DOHH2 (cell line): Measurements from ENCODE around the gene PRDX3.

ENCODE experiments used
- H3F3A ChIP-seq: fragments of 200-600 bp; sonication (generic), shearing (Covaris generic); 2 replicates; pipeline ENCODE4 v1.6.0; 2016; ENCODE audit warnings: antibody characterized with exemption, mild to moderate bottlenecking; ENCODE audit not compliant: control insufficient read depth, insufficient read depth
- H3K27ac ChIP-seq: fragments of 200-600 bp; sonication (generic); 2 replicates; pipeline ENCODE4 v1.5.1; 2014; ENCODE audit warnings: low read depth, mild to moderate bottlenecking, low read length, moderate library complexity
- H3K27me3 ChIP-seq: fragments of 200-600 bp; sonication (generic); 2 replicates; pipeline ENCODE4 v1.6.1; 2014; ENCODE audit warnings: mild to moderate bottlenecking, low read length, mixed read lengths; ENCODE audit not compliant: control insufficient read depth
- H3K36me3 ChIP-seq: fragments of 200-600 bp; sonication (generic); 2 replicates; pipeline ENCODE4 v1.6.1; 2014; ENCODE audit warnings: mild to moderate bottlenecking, low read length, moderate library complexity, mixed read lengths; ENCODE audit not compliant: control insufficient read depth
- H3K4me1 ChIP-seq: fragments of 200-600 bp; sonication (generic); 2 replicates; pipeline ENCODE4 v1.6.1; 2014; ENCODE audit warnings: mild to moderate bottlenecking, low read length, mixed read lengths; ENCODE audit not compliant: control insufficient read depth
- H3K4me2 ChIP-seq: fragments of 200-600 bp; sonication (generic); 2 replicates; pipeline ENCODE4 v1.6.0; 2014; ENCODE audit warnings: mild to moderate bottlenecking, low read length, moderate library complexity
- H3K4me3 ChIP-seq: fragments of 200-600 bp; sonication (generic); 2 replicates; pipeline ENCODE4 v1.5.1; 2014; ENCODE audit warnings: mild to moderate bottlenecking, low read length, mixed read lengths
- H3K79me2 ChIP-seq: fragments of 200-600 bp; sonication (generic); 2 replicates; pipeline ENCODE4 v1.6.1; 2014; ENCODE audit warnings: mild to moderate bottlenecking, low read length, mixed read lengths; ENCODE audit not compliant: control insufficient read depth
- H3K9me2 ChIP-seq: fragments of 200-600 bp; sonication (generic); replicated peaks from 2 replicates; pipeline ENCODE4 v1.6.1; 2014; ENCODE audit warnings: mild to moderate bottlenecking, low read length, mixed read lengths; ENCODE audit not compliant: control insufficient read depth
- H3K9me3 ChIP-seq: fragments of 200-600 bp; sonication (generic); 2 replicates; pipeline ENCODE4 v1.6.1; 2014; ENCODE audit warnings: antibody characterized with exemption, low read length, mixed read lengths; ENCODE audit not compliant: control insufficient read depth, insufficient read depth
- H4K20me1 ChIP-seq: fragments of 200-600 bp; sonication (generic); 2 replicates; pipeline ENCODE4 v1.6.0; 2014; ENCODE audit warnings: low read depth, mild to moderate bottlenecking, antibody characterized with exemption, low read length, moderate library complexity; ENCODE audit not compliant: control insufficient read depth, insufficient read depth
- CTCF ChIP-seq: fragments of 200-600 bp; sonication (generic); IDR thresholded peaks from one replicate; pipeline ENCODE4 v1.5.1; 2014; ENCODE audit warnings: antibody characterized with exemption, mild to moderate bottlenecking, low read depth, low read length; ENCODE audit not compliant: poor library complexity, severe bottlenecking
- EZH2phosphoT487 ChIP-seq: fragments of 200-600 bp; sonication (generic); IDR thresholded peaks from 2 replicates; pipeline ENCODE4 v1.6.1; 2017; ENCODE audit warnings: borderline replicate concordance, mild to moderate bottlenecking, antibody characterized with exemption, low read length, moderate library complexity, mixed read lengths

PRDX3 gene

GRCh38 chr10:119222966-119223386 is 44.4 kb upstream of the PRDX3 start:
- no peaks in the 10 kb centered on the region for H3K9me3 ChIP-seq
- no peaks in the 10 kb centered on the region for H3K79me2 ChIP-seq
- peaks cover 2% of the 10 kb centered on the region; the same call in 1 of the 2 replicates for H3F3A ChIP-seq
- no peaks in the 10 kb centered on the region for H4K20me1 ChIP-seq
- TF ChIP-seq EZH2phosphoT487 (no peak), CTCF (no peak)
- H3K9me2 ChIP-seq, result no peaks in the 10 kb centered on the region
- H3K4me2 ChIP-seq, result no peak overlapping the region
- H3K27me3 ChIP-seq, result peaks cover 17% of the 10 kb centered on the region
- no peaks in the 10 kb centered on the region for H3K36me3 ChIP-seq
- H3K27ac ChIP-seq, result no peak overlapping the region
- no peak overlapping the region for H3K4me3 ChIP-seq
- H3K4me1 ChIP-seq, result no peaks in the 10 kb centered on the region

GRCh38 chr10:119222537-119222936 is 43.9 kb upstream of the PRDX3 start:
- no peaks in the 10 kb centered on the region for H3K79me2 ChIP-seq

GRCh38 chr10:119221666-119222065 is 43.1 kb upstream of the PRDX3 start:
- H3K9me3 ChIP-seq, result no peaks in the 10 kb centered on the region
- H3K4me3 ChIP-seq, result no peak overlapping the region
- peaks cover 17% of the 10 kb centered on the region for H3K27me3 ChIP-seq
- TF ChIP-seq EZH2phosphoT487 (no peak), CTCF (no peak)
- peaks cover 2% of the 10 kb centered on the region; the same call in 1 of the 2 replicates for H3F3A ChIP-seq
- no peaks in the 10 kb centered on the region for H3K4me1 ChIP-seq
- no peak overlapping the region for H3K4me2 ChIP-seq
- H3K27ac ChIP-seq, result no peak overlapping the region
- H3K79me2 ChIP-seq, result no peaks in the 10 kb centered on the region
- H3K9me2 ChIP-seq, result no peaks in the 10 kb centered on the region
- no peaks in the 10 kb centered on the region for H3K36me3 ChIP-seq
- no peaks in the 10 kb centered on the region for H4K20me1 ChIP-seq

More at GRCh38 chr10:119222537-119222936, 43.9 kb upstream of the PRDX3 start:
- H3F3A ChIP-seq, result peaks cover 2% of the 10 kb centered on the region; the same call in 1 of the 2 replicates
- H3K4me1 ChIP-seq, result no peaks in the 10 kb centered on the region
- no peak overlapping the region for H3K4me2 ChIP-seq
- no peaks in the 10 kb centered on the region for H3K36me3 ChIP-seq
- H3K27me3 ChIP-seq, result peaks cover 17% of the 10 kb centered on the region
- no peaks in the 10 kb centered on the region for H4K20me1 ChIP-seq
- no peak overlapping the region for H3K27ac ChIP-seq
- no peaks in the 10 kb centered on the region for H3K9me3 ChIP-seq
- no peaks in the 10 kb centered on the region for H3K9me2 ChIP-seq
- H3K4me3 ChIP-seq, result no peak overlapping the region
- no peak for TF ChIP-seq EZH2phosphoT487
- no peak for TF ChIP-seq CTCF
